Measurements from ENCODE around the gene SPTBN4. TPM values are rescaled to one million over a fixed set of nuclear protein-coding genes. Genes with fewer than 3 reads are reported as not detected.

SPTBN4 gene
- total and polyA plus RNA-seq, 2 of the 4 experiments (the other 2 are of a cell fraction): 0.72 to 0.91 TPM

- H4K91ac ChIP-seq (ENCODE audit: insufficient read depth, low read depth, low read length): no peak overlapping the region
- no peak overlapping the region for H3K23ac ChIP-seq (ENCODE audit: low read depth, low read length)
- dilution Hi-C loops (cut with HindIII; ENCODE audit: low sequenced_read_pairs, unreplicated experiment) (no loop called here), intact Hi-C loops (cut with micrococcal nuclease) (no loop called here), in situ Hi-C loops (cut with MboI; ENCODE audit: low sequenced_read_pairs) (loop anchor here (25.0 kb wide), 2 partner anchors 199 to 374 kb away; no protein-coding TSS in a partner anchor)
- H4K20me1 ChIP-seq (ENCODE audit: insufficient read depth, low read length): no peaks in the 10 kb centered on the region
- no peak overlapping the region for H4K5ac ChIP-seq (ENCODE audit: low read depth, low read length)
- no peak overlapping the region for H2AFZ ChIP-seq (replicated peaks; ENCODE audit: low read length, poor library complexity)
- no peak overlapping the region for H3K14ac ChIP-seq (replicated peaks; ENCODE audit: low read depth, low read length)
- H2BK5ac ChIP-seq (ENCODE audit: low read depth, low read length, poor library complexity, severe bottlenecking): no peak overlapping the region
- no peak overlapping the region for H3K4me3 ChIP-seq (ENCODE audit: insufficient read depth, low read depth, low read length)
- no peaks in the 10 kb centered on the region; the same call in 1 of the 2 replicates for H3K9me1 ChIP-seq (ENCODE audit: insufficient read depth, low read length)
- ChIA-PET POLR2A (ENCODE audit: unreplicated experiment) (no interaction called here), CTCF (no interaction called here)
- no TSS peak for BruUV-seq (replicated peaks)
- no peaks in the 10 kb centered on the region for H3K79me1 ChIP-seq (ENCODE audit: low read depth in 1 of 2, low read length in 2 of 2)
- H3K18ac ChIP-seq (ENCODE audit: low read depth, low read length): no peak overlapping the region
- no peak overlapping the region for H2BK120ac ChIP-seq (ENCODE audit: low read depth, low read length)
- no peaks in the 10 kb centered on the region for H3K9me3 ChIP-seq (ENCODE audit: control insufficient read depth, insufficient read depth, low read length)
- H3K56ac ChIP-seq (ENCODE audit: extremely low read depth, insufficient read depth, low read length): no peak overlapping the region
- no peak for ATAC-seq (ENCODE audit: low read depth)
- WGBS, 2 experiments (ENCODE audit: extremely low coverage in 2 of 2, insufficient read length in 1 of 2): 50% methylated on average over 2 of the region's 6 CpGs; no CpG with 5 or more reads in 1 of the 2 experiments
- H2BK20ac ChIP-seq (ENCODE audit: low read depth, low read length): no peak overlapping the region
- no peak overlapping the region for H2AK5ac ChIP-seq (ENCODE audit: low read depth, low read length)
- no peaks in the 10 kb centered on the region for H3K36me3 ChIP-seq (ENCODE audit: control insufficient read depth, insufficient read depth, low read length)
- no peak overlapping the region for H3K27ac ChIP-seq (ENCODE audit: insufficient read depth, low read length)
- H2AK9ac ChIP-seq (replicated peaks; ENCODE audit: low read depth, low read length, poor library complexity): no peak overlapping the region
- H3K27me3 ChIP-seq (ENCODE audit: control insufficient read depth, insufficient read depth, low read length): peaks cover 47% of the 10 kb centered on the region
- TF ChIP-seq RCOR1 (IDR thresholded peaks at IDR 0.05; ENCODE audit: insufficient replicate concordance, low read length) (no peak), CTCF (conservative IDR thresholded peaks at IDR 0.05; ENCODE audit: low read depth, low read length) (no peak), CHD1 (IDR thresholded peaks at IDR 0.05; ENCODE audit: low read depth, low read length) (no peak), RFX5 (IDR thresholded peaks at IDR 0.05; ENCODE audit: low read depth, low read length) (no peak), NFE2L2 (IDR thresholded peaks at IDR 0.05; ENCODE audit: low read depth, low read length) (no peak), MAFK (IDR thresholded peaks at IDR 0.05; ENCODE audit: low read depth, low read length) (no peak), ELK1 (IDR thresholded peaks at IDR 0.05; ENCODE audit: borderline replicate concordance, low read depth, low read length) (no peak), SMC3 (IDR thresholded peaks at IDR 0.05; ENCODE audit: low read depth, low read length) (no peak), CEBPB (IDR thresholded peaks at IDR 0.05; ENCODE audit: low read depth, low read length) (no peak), POLR2A (IDR thresholded peaks at IDR 0.05; ENCODE audit: low read depth, low read length) (no peak), BHLHE40 (IDR thresholded peaks at IDR 0.05; ENCODE audit: low read depth, low read length) (no peak), FOS (IDR thresholded peaks at IDR 0.05; ENCODE audit: low read depth, low read length) (no peak), USF2 (IDR thresholded peaks at IDR 0.05; ENCODE audit: low read depth, low read length) (no peak), MAZ (IDR thresholded peaks at IDR 0.05; ENCODE audit: borderline replicate concordance, low read depth, low read length) (no peak)
- no peaks in the 10 kb centered on the region for H3K4me1 ChIP-seq (ENCODE audit: control insufficient read depth, insufficient read depth, low read length)
- no peak overlapping the region for H3K4me2 ChIP-seq (ENCODE audit: low read depth, low read length)
- no peak overlapping the region for H3K4ac ChIP-seq (ENCODE audit: low read depth, low read length)
- H2BK15ac ChIP-seq (ENCODE audit: low read depth, low read length): no peak overlapping the region
- H4K8ac ChIP-seq (ENCODE audit: low read depth in 2 of 2, low read length in 2 of 2): no peak overlapping the region
- no peak overlapping the region for H3K9ac ChIP-seq (ENCODE audit: low read depth, low read length)
- DNase-seq: no peak
Observed at GRCh38 chr19:40511487-40511886, 44.7 kb downstream of the SPTBN4 start.
